ENCODE results near the gene TLK1.

TLK1 gene

GRCh38 chr2:171086352-171087290 lies 74.1 kb downstream of the TLK1 start:
- Histone ChIP-seq H3K79me1 (ENCODE audit: low read length) (peaks cover 2% of the 10 kb centered on the region), H2BK12ac (ENCODE audit: low read length) (no peak overlapping the region), H2BK120ac (ENCODE audit: insufficient read depth, low read length, poor library complexity) (peak overlapping the region; percentile 46), H3K4me1 (ENCODE audit: control insufficient read depth in 1 of 2, insufficient read depth in 2 of 2, low read length in 2 of 2) (peaks cover 0 to 6% of the 10 kb centered on the region in 2 experiments), H3K27ac (ENCODE audit: low read depth, low read length) (peak overlapping the region; percentile 6), H3K36me3 (ENCODE audit: control insufficient read depth in 1 of 2, insufficient read depth in 2 of 2, low read length in 2 of 2) (peaks cover 0 to 2% of the 10 kb centered on the region in 2 experiments), H3K4me2 (ENCODE audit: low read length) (peak overlapping the region; percentile 33), H3K18ac (ENCODE audit: low read length) (peak overlapping the region; percentile 18), H4K8ac (ENCODE audit: low read depth, low read length) (no peak overlapping the region), H3K14ac (ENCODE audit: low read length) (no peak overlapping the region), H2AK5ac (ENCODE audit: low read length) (no peak overlapping the region), H4K91ac (ENCODE audit: low read depth, low read length) (peak overlapping the region; percentile 5), H3K4me3 (ENCODE audit: low read depth, low read length) (no peak overlapping the region), H3K9me3 (ENCODE audit: insufficient read depth, low read depth, low read length) (no peaks in the 10 kb centered on the region), H3K79me2 (ENCODE audit: control insufficient read depth, insufficient read depth, low read length, poor library complexity) (no peaks in the 10 kb centered on the region), H2AFZ (ENCODE audit: insufficient read depth, low read length, poor library complexity) (no peak overlapping the region), H3K23ac (ENCODE audit: low read length) (no peak overlapping the region), H3K4ac (ENCODE audit: low read depth, low read length) (peak overlapping the region; percentile 67), H4K12ac (ENCODE audit: low read depth, low read length) (no peak overlapping the region), H2BK5ac (ENCODE audit: low read depth, low read length, poor library complexity) (no peak overlapping the region), H3K9ac (ENCODE audit: low read length) (no peak overlapping the region), H3K27me3 (ENCODE audit: insufficient read depth, low read length) (no peaks in the 10 kb centered on the region)
- peak; percentile 49 to 70 for DNase-seq
- WGBS (ENCODE audit: extremely low coverage, insufficient coverage, insufficient read length): no CpG with 5 or more reads among the region's 13 CpGs

- Histone ChIP-seq H3K27ac (ENCODE audit: low read depth, low read length) (no peak overlapping the region), H3K4ac (ENCODE audit: low read depth, low read length) (no peak overlapping the region), H3K79me2 (ENCODE audit: control insufficient read depth, insufficient read depth, low read length, poor library complexity) (no peaks in the 10 kb centered on the region), H2BK12ac (ENCODE audit: low read length) (no peak overlapping the region), H3K23ac (ENCODE audit: low read length) (no peak overlapping the region), H2BK5ac (ENCODE audit: low read depth, low read length, poor library complexity) (no peak overlapping the region), H2AK5ac (ENCODE audit: low read length) (no peak overlapping the region), H3K4me3 (ENCODE audit: low read depth, low read length) (no peak overlapping the region), H3K14ac (ENCODE audit: low read length) (no peak overlapping the region), H4K12ac (ENCODE audit: low read depth, low read length) (no peak overlapping the region), H3K4me2 (ENCODE audit: low read length) (no peak overlapping the region), H3K4me1 (ENCODE audit: control insufficient read depth in 1 of 2, insufficient read depth in 2 of 2, low read length in 2 of 2) (peaks cover 0 to 6% of the 10 kb centered on the region in 2 experiments), H3K79me1 (ENCODE audit: low read length) (peaks cover 2% of the 10 kb centered on the region), H3K36me3 (ENCODE audit: control insufficient read depth in 1 of 2, insufficient read depth in 2 of 2, low read length in 2 of 2) (peaks cover 0 to 6% of the 10 kb centered on the region in 2 experiments), H2BK120ac (ENCODE audit: insufficient read depth, low read length, poor library complexity) (no peak overlapping the region), H3K27me3 (ENCODE audit: insufficient read depth, low read length) (no peaks in the 10 kb centered on the region), H3K18ac (ENCODE audit: low read length) (no peak overlapping the region), H2AFZ (ENCODE audit: insufficient read depth, low read length, poor library complexity) (no peak overlapping the region), H4K8ac (ENCODE audit: low read depth, low read length) (no peak overlapping the region), H3K9ac (ENCODE audit: low read length) (no peak overlapping the region), H3K9me3 (ENCODE audit: insufficient read depth, low read depth, low read length) (no peaks in the 10 kb centered on the region), H4K91ac (ENCODE audit: low read depth, low read length) (no peak overlapping the region)
- no CpG with 5 or more reads among the region's 5 CpGs for WGBS (ENCODE audit: extremely low coverage, insufficient coverage, insufficient read length)
- DNase-seq: no peak
Observed at GRCh38 chr2:171084128-171084527, 76.6 kb downstream of the TLK1 start.

- Histone ChIP-seq H3K36me3 (ENCODE audit: control insufficient read depth in 1 of 2, insufficient read depth in 2 of 2, low read length in 2 of 2) (peaks cover 0 to 4% of the 10 kb centered on the region in 2 experiments), H2BK5ac (ENCODE audit: low read depth, low read length, poor library complexity) (no peak overlapping the region), H2BK120ac (ENCODE audit: insufficient read depth, low read length, poor library complexity) (no peak overlapping the region), H2BK12ac (ENCODE audit: low read length) (no peak overlapping the region), H4K8ac (ENCODE audit: low read depth, low read length) (no peak overlapping the region), H2AK5ac (ENCODE audit: low read length) (no peak overlapping the region), H3K27me3 (ENCODE audit: insufficient read depth, low read length) (no peaks in the 10 kb centered on the region), H3K23ac (ENCODE audit: low read length) (no peak overlapping the region), H3K79me1 (ENCODE audit: low read length) (peaks cover 2% of the 10 kb centered on the region), H2AFZ (ENCODE audit: insufficient read depth, low read length, poor library complexity) (no peak overlapping the region), H3K4ac (ENCODE audit: low read depth, low read length) (no peak overlapping the region), H4K12ac (ENCODE audit: low read depth, low read length) (no peak overlapping the region), H3K9me3 (ENCODE audit: insufficient read depth, low read depth, low read length) (no peaks in the 10 kb centered on the region), H3K14ac (ENCODE audit: low read length) (no peak overlapping the region), H3K4me2 (ENCODE audit: low read length) (no peak overlapping the region), H3K18ac (ENCODE audit: low read length) (no peak overlapping the region), H3K79me2 (ENCODE audit: control insufficient read depth, insufficient read depth, low read length, poor library complexity) (no peaks in the 10 kb centered on the region), H4K91ac (ENCODE audit: low read depth, low read length) (no peak overlapping the region), H3K9ac (ENCODE audit: low read length) (no peak overlapping the region), H3K4me1 (ENCODE audit: control insufficient read depth in 1 of 2, insufficient read depth in 2 of 2, low read length in 2 of 2) (peaks cover 0 to 6% of the 10 kb centered on the region in 2 experiments), H3K27ac (ENCODE audit: low read depth, low read length) (no peak overlapping the region), H3K4me3 (ENCODE audit: low read depth, low read length) (no peak overlapping the region)
- DNase-seq: no peak
- no CpG with 5 or more reads among the region's 2 CpGs for WGBS (ENCODE audit: extremely low coverage, insufficient coverage, insufficient read length)
Observed at GRCh38 chr2:171083451-171083850, 77.2 kb downstream of the TLK1 start.

GRCh38 chr2:171081649-171082111 lies 79.0 kb downstream of the TLK1 start:
- DNase-seq: no peak
- no peak overlapping the region for H2BK5ac ChIP-seq (ENCODE audit: low read depth, low read length, poor library complexity)
- no peak overlapping the region for H2BK120ac ChIP-seq (ENCODE audit: insufficient read depth, low read length, poor library complexity)
- H3K36me3 ChIP-seq (ENCODE audit: control insufficient read depth in 1 of 2, insufficient read depth in 2 of 2, low read length in 2 of 2): peaks cover 0 to 4% of the 10 kb centered on the region in 2 experiments
- H2BK12ac ChIP-seq (ENCODE audit: low read length): no peak overlapping the region
- H3K27me3 ChIP-seq (ENCODE audit: insufficient read depth, low read length): no peaks in the 10 kb centered on the region
- H3K4me3 ChIP-seq (ENCODE audit: low read depth, low read length): no peak overlapping the region
- H3K4me1 ChIP-seq (ENCODE audit: control insufficient read depth in 1 of 2, insufficient read depth in 2 of 2, low read length in 2 of 2): peaks cover 0 to 6% of the 10 kb centered on the region in 2 experiments
- no peak overlapping the region for H3K23ac ChIP-seq (ENCODE audit: low read length)
- no peak overlapping the region for H4K91ac ChIP-seq (ENCODE audit: low read depth, low read length)
- H4K12ac ChIP-seq (ENCODE audit: low read depth, low read length): no peak overlapping the region
- no peak overlapping the region for H3K27ac ChIP-seq (ENCODE audit: low read depth, low read length)
- peaks cover 2% of the 10 kb centered on the region for H3K79me1 ChIP-seq (ENCODE audit: low read length)
- H3K4ac ChIP-seq (ENCODE audit: low read depth, low read length): no peak overlapping the region
- WGBS (ENCODE audit: extremely low coverage, insufficient coverage, insufficient read length): no CpG with 5 or more reads among the region's 3 CpGs
- H3K9ac ChIP-seq (ENCODE audit: low read length): no peak overlapping the region
- H3K79me2 ChIP-seq (ENCODE audit: control insufficient read depth, insufficient read depth, low read length, poor library complexity): no peaks in the 10 kb centered on the region
- no peak overlapping the region for H2AK5ac ChIP-seq (ENCODE audit: low read length)
- no peaks in the 10 kb centered on the region for H3K9me3 ChIP-seq (ENCODE audit: insufficient read depth, low read depth, low read length)
- H2AFZ ChIP-seq (ENCODE audit: insufficient read depth, low read length, poor library complexity): no peak overlapping the region
- no peak overlapping the region for H3K4me2 ChIP-seq (ENCODE audit: low read length)
- H3K18ac ChIP-seq (ENCODE audit: low read length): peak overlapping the region; percentile 51
- no peak overlapping the region for H3K14ac ChIP-seq (ENCODE audit: low read length)
- H4K8ac ChIP-seq (ENCODE audit: low read depth, low read length): no peak overlapping the region

Measured in trophoblast cell (in vitro differentiated cells and primary cell).